ENCODE measurements around the gene ZNF407. TPM values are rescaled to one million over a fixed set of nuclear protein-coding genes. Genes with fewer than 3 reads are reported as not detected.

ZNF407 gene
- total RNA-seq, 1 experiment from 2014 or later, result 4.4 TPM

DNA sequence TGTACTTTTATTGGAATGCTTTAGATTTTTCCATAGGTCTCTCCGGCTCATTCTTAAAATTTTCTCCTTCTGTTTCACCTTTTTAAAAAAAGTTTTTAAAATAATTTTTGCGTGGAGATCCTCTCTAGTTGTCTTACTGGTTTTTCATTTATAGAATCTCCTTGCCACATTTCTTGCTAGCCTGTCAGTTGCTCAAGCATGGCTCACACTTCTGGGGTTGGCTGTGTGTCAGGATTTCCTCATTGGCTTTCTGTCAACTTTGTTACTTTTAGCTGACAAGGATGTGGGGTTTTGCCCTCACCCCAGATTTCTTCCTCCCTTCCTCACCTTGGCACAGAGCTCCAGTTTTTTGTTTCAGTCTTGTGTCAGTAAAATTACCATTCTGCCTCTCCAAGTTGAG, 124.6 kb downstream of the ZNF407 start:
- Histone ChIP-seq H3K36me3 (no peaks in the 10 kb centered on the region), H3K4me3 (no peak overlapping the region), H3K27me3 (no peaks in the 10 kb centered on the region), H3K9me3 (no peaks in the 10 kb centered on the region)
- no peak for DNase-seq

DNA sequence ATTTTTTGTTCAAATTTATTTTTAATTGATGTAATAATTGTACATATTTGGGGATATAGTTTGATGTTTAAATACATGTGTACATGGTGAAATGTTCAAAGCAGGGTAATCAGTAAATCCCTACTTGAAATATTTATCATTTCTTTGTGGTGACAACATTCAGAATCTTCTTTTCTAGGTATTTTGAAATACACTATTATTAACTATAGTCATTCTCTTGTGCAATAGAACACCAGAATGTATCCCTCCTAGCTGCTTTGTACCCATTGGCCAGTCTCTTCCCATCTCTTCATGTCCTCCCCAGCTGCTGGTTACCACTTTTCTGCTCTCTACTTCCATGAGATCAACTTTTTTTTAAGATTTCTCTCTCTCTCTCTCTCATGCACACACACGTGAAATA, 126.5 kb downstream of the ZNF407 start:
- H3K27me3 ChIP-seq, result no peaks in the 10 kb centered on the region
- DNase-seq, result no peak
- no peak overlapping the region for H3K4me3 ChIP-seq
- H3K9me3 ChIP-seq, result no peaks in the 10 kb centered on the region
- no peaks in the 10 kb centered on the region for H3K36me3 ChIP-seq

DNA sequence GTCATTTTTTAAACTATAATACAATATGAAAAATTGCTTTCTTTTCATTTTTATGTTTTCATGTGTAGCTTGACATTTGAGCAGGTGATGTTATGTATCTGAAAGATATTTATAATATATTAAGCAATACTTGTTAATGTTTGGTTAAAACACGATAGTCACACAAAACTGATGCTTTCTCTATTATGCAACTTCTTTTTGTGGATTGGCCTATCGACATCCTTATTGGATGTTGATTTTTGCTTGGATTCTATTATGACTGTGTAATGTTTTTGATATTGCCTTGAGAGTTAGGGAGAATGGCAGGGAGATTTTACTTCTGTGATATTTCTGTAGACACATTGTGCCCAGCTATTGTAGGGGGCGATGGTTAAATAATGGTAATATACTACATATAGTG, 128.0 kb downstream of the ZNF407 start:
- H3K27me3 ChIP-seq, result no peaks in the 10 kb centered on the region
- no peak overlapping the region for H3K4me3 ChIP-seq
- H3K9me3 ChIP-seq, result no peaks in the 10 kb centered on the region
- DNase-seq, result no peak
- no peaks in the 10 kb centered on the region for H3K36me3 ChIP-seq

DNA sequence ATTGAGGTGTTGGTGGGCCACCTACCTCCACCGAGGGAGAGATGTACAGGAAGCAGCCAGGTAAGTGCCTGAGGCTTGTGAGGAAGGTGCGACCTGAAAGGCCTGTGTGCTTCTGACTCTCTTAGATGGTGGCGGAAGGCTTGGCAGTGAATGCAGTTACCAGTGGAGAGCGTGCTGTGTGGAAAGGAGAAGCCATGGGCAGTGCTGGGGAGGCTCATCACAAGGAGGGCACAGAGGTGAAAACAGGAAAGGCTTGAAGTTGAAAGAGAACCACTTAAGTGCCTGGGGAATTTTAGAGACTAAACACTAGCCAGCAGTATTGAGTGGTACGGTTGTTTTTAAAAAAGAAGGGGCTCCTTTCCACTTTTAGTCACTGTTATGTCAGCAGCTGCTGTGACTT, 130.9 kb downstream of the ZNF407 start:
- DNase-seq, result no peak
- H3K27me3 ChIP-seq, result no peaks in the 10 kb centered on the region
- H3K9me3 ChIP-seq, result no peaks in the 10 kb centered on the region
- no peaks in the 10 kb centered on the region for H3K36me3 ChIP-seq
- no peak overlapping the region for H3K4me3 ChIP-seq

DNA sequence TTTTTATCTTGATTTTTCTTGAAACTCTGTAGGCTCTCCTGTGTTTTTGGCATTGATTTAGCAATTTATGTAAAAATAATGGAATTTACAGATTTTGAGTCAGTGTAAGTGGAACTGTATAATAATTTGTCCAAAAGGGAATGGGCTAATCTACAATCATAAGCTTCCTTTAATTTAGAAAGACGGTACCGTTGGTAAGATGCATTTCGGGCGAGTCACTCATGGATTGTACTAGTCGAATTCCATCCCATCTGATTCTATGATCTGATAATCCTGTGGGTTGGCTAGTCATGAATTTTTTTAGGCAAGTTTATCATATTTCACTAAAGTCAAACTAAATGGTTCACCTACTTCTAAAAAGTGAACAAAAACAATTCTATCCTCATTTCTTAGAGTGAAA, 133.4 kb downstream of the ZNF407 start:
- H3K9me3 ChIP-seq, result no peaks in the 10 kb centered on the region
- H3K27me3 ChIP-seq, result no peaks in the 10 kb centered on the region
- H3K36me3 ChIP-seq, result no peaks in the 10 kb centered on the region
- DNase-seq, result peak; percentile 48
- H3K4me3 ChIP-seq, result no peak overlapping the region

DNA sequence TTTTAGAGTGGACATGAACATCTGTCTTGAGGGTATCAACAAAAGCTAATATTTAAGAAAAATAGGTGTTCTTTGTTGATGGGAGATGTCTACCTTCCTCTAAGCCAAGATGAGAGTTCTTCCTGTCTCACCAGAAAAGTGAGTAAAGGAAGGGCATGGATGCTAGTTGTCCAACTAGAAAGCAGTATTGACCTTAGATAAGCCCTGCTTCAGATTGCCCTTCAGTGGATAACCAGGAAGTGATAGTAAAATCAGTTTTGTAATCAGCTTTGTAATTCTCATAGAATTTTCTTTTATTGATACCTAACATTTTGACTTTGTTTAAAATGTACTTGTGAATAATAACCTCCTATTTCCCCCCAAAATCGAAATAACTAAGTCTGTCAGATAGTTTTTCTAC, 134.7 kb downstream of the ZNF407 start:
- Histone ChIP-seq H3K36me3 (no peaks in the 10 kb centered on the region), H3K27me3 (no peaks in the 10 kb centered on the region)
- no peak for DNase-seq

DNA sequence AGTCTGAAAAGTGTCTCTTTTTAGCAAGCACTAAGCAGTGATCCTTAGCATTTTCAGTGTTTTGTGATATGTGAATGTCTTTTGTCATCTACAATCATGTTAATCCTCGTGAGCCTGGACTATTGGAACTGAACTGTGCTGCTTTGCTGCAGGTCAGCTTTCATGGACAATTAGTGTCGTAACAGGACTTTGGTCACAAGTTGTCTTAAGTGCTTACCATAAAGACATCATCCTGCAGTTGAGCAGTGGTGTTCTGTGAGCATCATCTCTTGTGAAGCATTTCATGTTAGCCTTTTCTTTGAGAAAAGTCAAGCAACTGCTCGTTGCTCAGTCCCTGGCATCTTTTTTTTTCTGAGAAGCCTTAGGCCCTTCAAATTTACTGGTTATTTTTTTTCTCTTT, 135.9 kb downstream of the ZNF407 start:
- DNase-seq, result no peak
- H3K9me3 ChIP-seq, result no peaks in the 10 kb centered on the region
- H3K36me3 ChIP-seq, result no peaks in the 10 kb centered on the region
- H3K27me3 ChIP-seq, result no peaks in the 10 kb centered on the region
- H3K4me3 ChIP-seq, result no peak overlapping the region

More for the DNA sequence above, 134.7 kb downstream of the ZNF407 start:
- H3K4me3 ChIP-seq, result no peak overlapping the region
- H3K9me3 ChIP-seq, result no peaks in the 10 kb centered on the region

DNA sequence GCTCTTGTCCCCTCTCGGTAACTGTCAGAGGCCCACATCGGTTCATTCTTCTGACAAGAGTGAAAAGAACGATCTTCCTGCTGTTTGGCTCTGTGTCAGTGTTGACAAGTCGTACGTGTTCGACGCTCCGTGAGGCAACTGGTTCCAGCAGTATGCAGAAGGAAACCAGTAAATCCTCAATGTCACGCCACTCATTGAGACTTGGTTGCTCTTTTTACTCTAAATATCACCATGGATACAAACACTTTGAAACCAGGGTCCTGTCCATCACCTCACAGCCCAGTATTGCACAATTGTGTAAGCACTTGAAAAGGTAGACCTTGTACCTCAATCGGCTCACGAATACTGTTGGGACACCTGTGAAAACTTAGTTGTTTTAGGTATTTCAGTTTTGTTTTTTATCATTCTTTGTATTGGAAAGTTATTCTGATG, 136.4 kb downstream of the ZNF407 start:
- no peaks in the 10 kb centered on the region for H3K27me3 ChIP-seq
- H3K9me3 ChIP-seq, result no peaks in the 10 kb centered on the region
- no peaks in the 10 kb centered on the region for H3K36me3 ChIP-seq
- no peak overlapping the region for H3K4me3 ChIP-seq
- no peak for DNase-seq

DNA sequence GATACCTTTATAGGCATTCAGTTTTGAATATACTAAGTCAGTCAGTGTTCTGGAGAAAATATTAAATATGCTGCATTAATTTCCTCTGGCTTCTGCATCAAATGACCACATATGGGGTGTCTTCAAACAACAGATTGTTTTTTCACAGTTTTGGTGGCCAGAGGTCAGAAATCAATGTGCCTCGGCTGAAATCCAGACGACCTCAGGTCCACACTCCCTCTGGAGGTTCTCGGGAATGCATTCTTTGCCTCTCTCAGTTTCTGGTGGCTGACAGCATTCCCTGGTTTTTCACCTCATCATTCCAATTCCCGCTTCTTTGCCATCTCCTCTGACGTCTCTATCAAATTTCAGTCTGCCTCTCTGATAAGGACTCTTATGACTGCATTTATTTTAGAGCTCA, 142.3 kb downstream of the ZNF407 start:
- H3K9me3 ChIP-seq, result no peaks in the 10 kb centered on the region
- no peaks in the 10 kb centered on the region for H3K36me3 ChIP-seq
- no peaks in the 10 kb centered on the region for H3K27me3 ChIP-seq
- no peak overlapping the region for H3K4me3 ChIP-seq
- DNase-seq, result no peak

DNA sequence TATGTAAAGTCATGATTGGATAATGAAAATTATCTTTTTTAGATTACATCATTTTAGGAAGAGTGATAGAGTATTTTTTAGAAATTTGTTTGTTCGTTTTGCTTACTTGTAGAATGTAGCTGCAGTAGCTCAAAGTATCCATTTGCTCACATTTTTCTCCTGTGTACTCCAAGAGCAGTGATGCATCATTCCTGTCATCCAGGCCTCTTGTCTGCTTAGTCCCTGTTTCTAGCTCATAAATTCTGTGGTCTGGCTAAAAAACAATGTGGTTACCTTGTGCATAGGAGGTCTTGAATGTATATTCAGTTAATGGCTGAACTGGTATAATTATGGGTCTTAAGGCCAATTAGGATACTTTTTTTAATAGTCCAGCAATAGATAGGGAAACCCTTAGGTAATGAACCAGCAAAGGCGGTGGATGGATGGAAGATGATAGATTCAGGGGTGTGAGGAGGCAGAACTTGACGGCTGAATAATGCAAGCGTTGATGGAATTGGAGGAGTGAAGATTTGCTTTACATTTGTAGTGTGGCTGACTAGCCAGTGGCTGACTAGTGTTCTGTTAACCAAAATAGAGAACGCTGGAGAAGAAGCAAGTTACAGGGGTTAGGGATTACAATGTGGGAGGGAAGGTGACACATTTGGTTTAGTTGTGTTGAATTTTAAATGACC, 145.0 kb downstream of the ZNF407 start:
- DNase-seq, result no peak
- no peaks in the 10 kb centered on the region for H3K27me3 ChIP-seq
- no peak overlapping the region for H3K4me3 ChIP-seq
- H3K9me3 ChIP-seq, result no peaks in the 10 kb centered on the region
- H3K36me3 ChIP-seq, result no peaks in the 10 kb centered on the region

DNA sequence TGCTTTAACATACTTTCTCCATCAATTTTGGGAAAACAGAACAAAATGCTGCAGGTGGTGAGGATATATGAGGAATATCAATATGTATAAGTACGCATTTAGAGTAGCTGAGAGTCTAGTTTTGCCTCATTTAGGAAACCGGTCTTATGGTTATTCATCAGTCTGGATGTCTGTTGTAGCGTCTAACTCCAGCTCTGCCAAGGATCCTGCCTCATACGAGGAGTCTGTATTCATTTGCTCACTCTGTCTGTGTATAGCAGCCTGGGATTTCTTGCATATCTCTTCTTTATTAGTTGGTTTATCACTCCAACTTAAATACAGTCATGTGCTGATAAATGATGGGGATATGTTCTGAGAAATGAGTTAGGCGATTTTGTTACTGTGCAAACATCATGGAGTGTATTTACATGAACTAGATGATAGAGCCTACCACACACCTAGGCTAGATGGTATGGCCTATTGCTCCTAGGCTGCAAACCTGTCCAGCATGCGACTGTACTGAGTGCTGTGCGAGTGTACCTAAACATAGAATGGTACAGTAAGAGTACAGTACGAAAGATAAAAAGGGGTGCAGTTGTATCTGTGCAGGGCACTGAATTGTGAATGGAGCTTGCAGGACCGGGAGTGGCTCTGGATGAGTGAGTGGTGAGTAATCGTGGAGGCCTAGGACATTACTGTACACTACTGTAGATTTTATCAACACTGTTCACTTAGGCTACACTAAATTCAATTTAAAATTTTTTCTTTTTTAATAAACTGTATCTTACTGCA, 148.1 kb downstream of the ZNF407 start:
- DNase-seq, result peak; percentile 62
- Histone ChIP-seq H3K4me3 (no peak overlapping the region), H3K36me3 (no peaks in the 10 kb centered on the region), H3K9me3 (no peaks in the 10 kb centered on the region), H3K27me3 (no peaks in the 10 kb centered on the region)

DNA sequence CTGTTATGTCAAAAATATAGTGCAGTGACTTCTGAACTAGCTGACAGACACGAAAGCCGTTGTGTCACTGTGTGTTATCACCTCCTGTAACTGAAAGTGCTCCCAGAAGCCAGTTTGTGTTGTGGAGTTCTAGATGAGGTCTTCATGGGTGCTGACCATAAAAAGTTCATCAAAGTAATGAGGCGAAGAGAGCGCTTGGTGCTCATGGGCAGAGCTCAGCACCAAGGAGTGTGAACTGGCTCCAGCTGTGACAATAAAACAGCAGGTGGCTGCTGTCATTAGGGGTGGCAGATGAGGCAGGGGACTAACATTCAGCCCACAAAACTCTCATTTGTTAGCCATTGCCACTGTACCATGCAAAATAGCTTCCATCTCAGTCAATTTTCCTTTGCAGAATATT, 151.1 kb downstream of the ZNF407 start:
- H3K4me3 ChIP-seq, result no peak overlapping the region
- DNase-seq, result no peak
- H3K36me3 ChIP-seq, result no peaks in the 10 kb centered on the region
- H3K27me3 ChIP-seq, result no peaks in the 10 kb centered on the region
- no peaks in the 10 kb centered on the region for H3K9me3 ChIP-seq

DNA sequence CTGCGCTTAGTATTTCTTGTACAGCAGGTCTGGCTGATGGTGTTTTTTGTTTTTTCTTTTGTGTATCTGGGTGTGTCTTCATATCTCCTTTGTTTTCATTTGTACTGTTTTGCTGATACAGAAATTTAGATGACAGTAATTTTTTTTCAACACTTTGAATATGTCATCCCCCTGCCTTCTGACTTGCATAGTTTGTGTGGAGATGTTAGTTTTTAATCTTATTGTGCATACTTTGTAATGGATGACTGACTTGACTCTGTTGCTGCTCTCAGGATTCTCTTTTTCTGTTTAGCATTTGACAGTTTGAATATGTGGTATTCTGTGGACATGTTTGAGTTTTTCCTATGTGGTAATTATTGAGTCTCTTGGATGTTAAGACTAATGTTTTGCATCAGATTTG, 161.3 kb downstream of the ZNF407 start:
- Histone ChIP-seq H3K9me3 (peaks cover 4% of the 10 kb centered on the region; the same call in 1 of the 2 replicates), H3K27me3 (no peaks in the 10 kb centered on the region), H3K36me3 (no peaks in the 10 kb centered on the region)

DNA sequence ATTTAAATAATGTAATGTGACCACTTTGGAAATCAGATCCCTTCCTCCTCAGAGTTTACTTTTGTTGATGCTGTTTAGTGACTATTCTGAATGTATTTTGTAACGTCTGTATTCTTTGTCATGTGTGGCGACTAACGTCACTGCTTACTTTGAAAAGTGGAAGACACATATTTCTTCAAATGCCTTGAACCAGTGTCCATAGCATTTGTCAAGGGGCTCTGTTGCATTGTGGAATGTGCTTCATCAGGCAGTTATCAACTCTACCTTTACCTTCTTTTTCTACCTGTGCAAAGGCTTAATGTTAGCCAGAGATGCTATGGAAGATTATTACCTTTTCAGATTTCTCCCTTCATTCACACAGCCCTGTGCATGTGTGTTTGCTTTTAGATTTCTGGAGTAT, 162.4 kb downstream of the ZNF407 start:
- Histone ChIP-seq H3K4me3 (no peak overlapping the region), H3K36me3 (no peaks in the 10 kb centered on the region), H3K9me3 (peaks cover 4% of the 10 kb centered on the region; the same call in 1 of the 2 replicates), H3K27me3 (no peaks in the 10 kb centered on the region)
- DNase-seq, result no peak

More for the DNA sequence above, 161.3 kb downstream of the ZNF407 start:
- H3K4me3 ChIP-seq, result no peak overlapping the region
- no peak for DNase-seq

DNA sequence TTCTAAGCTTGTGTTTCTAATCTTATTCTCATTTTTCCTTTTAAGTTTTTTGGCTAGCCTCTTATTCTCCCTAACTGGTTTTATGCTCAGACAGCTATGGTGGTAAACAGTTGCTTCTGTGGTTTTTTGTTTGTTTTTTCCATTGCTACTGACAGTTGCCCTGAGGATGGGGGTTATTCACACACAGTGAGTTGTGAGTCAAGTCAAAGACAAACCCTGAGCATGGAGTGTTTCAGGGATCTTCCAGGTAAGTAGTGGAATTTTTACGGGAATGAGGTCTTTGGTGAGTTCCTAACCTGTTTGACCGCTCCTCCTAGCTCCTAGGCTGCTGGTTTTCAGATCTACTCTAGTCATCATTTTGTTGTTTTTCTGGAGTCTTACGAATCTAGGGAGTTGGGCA, 162.8 kb downstream of the ZNF407 start:
- H3K27me3 ChIP-seq, result no peaks in the 10 kb centered on the region
- H3K4me3 ChIP-seq, result no peak overlapping the region
- peaks cover 4% of the 10 kb centered on the region; the same call in 1 of the 2 replicates for H3K9me3 ChIP-seq
- H3K36me3 ChIP-seq, result no peaks in the 10 kb centered on the region
- no peak for DNase-seq

DNA sequence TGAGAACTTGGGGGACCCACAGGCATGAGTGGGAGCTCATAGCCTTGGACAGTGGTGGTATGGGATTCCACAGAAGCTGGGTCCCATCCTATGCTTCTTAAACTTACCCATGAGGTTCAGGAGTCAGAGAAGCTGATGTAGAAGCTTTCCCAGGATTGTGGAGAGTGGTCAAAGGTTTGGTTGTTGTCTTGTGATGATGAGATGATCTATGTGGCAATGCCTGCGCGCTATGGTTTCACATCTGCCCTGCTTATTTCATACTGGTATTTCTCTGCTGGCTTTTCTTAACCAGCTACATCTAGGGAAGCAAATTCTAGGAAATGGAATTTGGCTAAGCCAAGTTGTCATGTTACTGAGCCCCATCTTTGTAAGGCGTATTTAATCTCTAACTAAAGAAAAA, 168.6 kb downstream of the ZNF407 start:
- no peaks in the 10 kb centered on the region for H3K27me3 ChIP-seq

DNA sequence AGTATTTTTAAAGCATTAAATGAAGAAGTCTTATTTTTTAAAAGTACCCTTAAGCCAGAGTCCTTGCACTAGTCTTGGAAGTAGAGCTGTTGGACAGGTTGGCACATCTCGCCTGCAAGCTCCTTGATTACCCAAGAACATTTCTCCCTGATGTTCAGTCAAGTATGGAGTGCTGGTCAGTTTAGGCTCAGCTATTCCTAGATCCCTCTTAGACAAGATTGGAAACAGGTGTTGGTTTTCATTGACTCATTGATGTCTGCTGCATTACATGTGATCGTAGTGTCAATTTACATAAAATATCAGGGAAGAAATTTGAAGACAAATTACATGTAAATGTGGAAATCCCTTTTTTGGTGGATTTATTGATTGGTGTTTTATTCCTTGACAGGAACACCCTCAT, 170.4 kb downstream of the ZNF407 start:
- no peak for DNase-seq
- no peaks in the 10 kb centered on the region for H3K27me3 ChIP-seq
- no peak overlapping the region for H3K4me3 ChIP-seq
- H3K36me3 ChIP-seq, result no peaks in the 10 kb centered on the region
- no peaks in the 10 kb centered on the region for H3K9me3 ChIP-seq

More for the DNA sequence above, 168.6 kb downstream of the ZNF407 start:
- H3K9me3 ChIP-seq, result no peaks in the 10 kb centered on the region
- no peak for DNase-seq
- H3K4me3 ChIP-seq, result no peak overlapping the region
- no peaks in the 10 kb centered on the region for H3K36me3 ChIP-seq

DNA sequence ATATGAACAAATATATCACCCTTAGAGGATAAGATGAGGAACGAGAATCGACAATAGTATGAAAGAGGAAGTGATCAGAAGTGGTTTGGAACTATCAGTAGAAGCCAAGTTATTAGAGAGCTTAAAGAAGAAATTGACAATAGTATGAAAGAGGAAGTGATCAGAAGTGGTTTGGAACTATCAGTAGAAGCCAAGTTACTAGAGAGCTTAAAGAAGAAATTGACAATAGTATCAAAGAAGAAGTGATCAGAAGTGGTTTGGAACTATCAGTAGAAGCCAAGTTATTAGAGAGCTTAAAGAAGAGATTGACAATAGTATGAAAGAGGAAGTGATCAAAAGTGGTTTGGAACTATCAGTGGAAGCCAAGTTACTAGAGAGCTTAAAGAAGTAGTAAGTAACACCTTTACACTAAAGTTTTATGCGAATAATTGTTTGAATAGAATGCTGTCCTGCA, 175.5 kb downstream of the ZNF407 start:
- Histone ChIP-seq H3K4me3 (no peak overlapping the region), H3K9me3 (no peaks in the 10 kb centered on the region), H3K36me3 (no peaks in the 10 kb centered on the region), H3K27me3 (no peaks in the 10 kb centered on the region)
- no peak for DNase-seq
